H9 (cell line): ENCODE results near the gene RPLP2. TPM values are rescaled to one million over a fixed set of nuclear protein-coding genes. Genes with fewer than 3 reads are reported as not detected.

Experiments used
- DNase-seq: peaks from one replicate; pipeline ENCODE4 v3.0.0-alpha.2; 2017
- H2AFZ ChIP-seq: one replicate; pipeline ENCODE4 v1.6.1; 2013; ENCODE audit warnings: mild to moderate bottlenecking, low read length, control low read depth, moderate library complexity
- H2AK5ac ChIP-seq: 2 replicates; pipeline ENCODE4 v1.6.1; 2013; ENCODE audit warnings: low read length, control low read depth, mixed read lengths; ENCODE audit not compliant: insufficient read length
- H2BK120ac ChIP-seq: one replicate; pipeline ENCODE4 v1.6.1; 2013; ENCODE audit warnings: low read depth, mild to moderate bottlenecking, low read length, control low read depth, inconsistent platforms; ENCODE audit not compliant: poor library complexity, severe bottlenecking
- H2BK12ac ChIP-seq: 2 replicates; pipeline ENCODE4 v1.6.1; 2013; ENCODE audit warnings: low read length, control low read depth, mixed read lengths, low read depth; ENCODE audit not compliant: insufficient read length
- H2BK15ac ChIP-seq: 2 replicates; pipeline ENCODE4 v1.6.1; 2013; ENCODE audit warnings: low read depth, low read length, control low read depth
- H2BK20ac ChIP-seq: one replicate; pipeline ENCODE4 v1.6.1; 2013; ENCODE audit warnings: low read depth, mild to moderate bottlenecking, low read length, control low read depth, inconsistent platforms; ENCODE audit not compliant: poor library complexity, severe bottlenecking
- H2BK5ac ChIP-seq: 2 replicates; pipeline ENCODE4 v1.6.1; 2013; ENCODE audit warnings: low read length, control low read depth, mixed read lengths; ENCODE audit not compliant: insufficient read length
- H3K14ac ChIP-seq: 2 replicates; pipeline ENCODE4 v1.6.1; 2013; ENCODE audit warnings: low read length, control low read depth; ENCODE audit not compliant: insufficient read depth
- H3K18ac ChIP-seq: 2 replicates; pipeline ENCODE4 v1.6.1; 2013; ENCODE audit warnings: low read depth, mild to moderate bottlenecking, mixed read lengths, low read length, control low read depth; ENCODE audit not compliant: insufficient read length
- H3K23ac ChIP-seq: 2 replicates; pipeline ENCODE4 v1.6.1; 2013; ENCODE audit warnings: low read length, control low read depth, mixed read lengths, low read depth; ENCODE audit not compliant: insufficient read length
- H3K23me2 ChIP-seq: 2 replicates; pipeline ENCODE4 v1.6.1; 2013; ENCODE audit warnings: low read depth, mild to moderate bottlenecking, mixed read lengths, low read length, control low read depth; ENCODE audit not compliant: insufficient read length, poor library complexity, severe bottlenecking
- H3K27ac ChIP-seq: 2 replicates; pipeline ENCODE4 v1.5.1; 2013; ENCODE audit warnings: low read length, control low read depth, mixed read lengths, low read depth; ENCODE audit not compliant: insufficient read length
- H3K27me3 ChIP-seq: 2 replicates; pipeline ENCODE4 v1.6.1; 2013; ENCODE audit warnings: low read length, control low read depth, inconsistent platforms; ENCODE audit not compliant: insufficient read depth
- H3K4ac ChIP-seq: 2 replicates; pipeline ENCODE4 v1.6.1; 2013; ENCODE audit warnings: low read depth, mild to moderate bottlenecking, control low read depth, inconsistent platforms, low read length, moderate library complexity
- H3K4me1 ChIP-seq: 2 replicates; pipeline ENCODE4 v1.6.1; 2013; ENCODE audit warnings: low read length, control low read depth, inconsistent platforms; ENCODE audit not compliant: insufficient read depth
- H3K4me2 ChIP-seq: 2 replicates; pipeline ENCODE4 v1.6.1; 2013; ENCODE audit warnings: low read length, control low read depth, mixed read lengths; ENCODE audit not compliant: insufficient read length, insufficient read depth
- H3K56ac ChIP-seq: 2 replicates; pipeline ENCODE4 v1.6.1; 2013; ENCODE audit warnings: low read depth, mild to moderate bottlenecking, mixed read lengths, low read length, control low read depth; ENCODE audit not compliant: insufficient read length
- H3K79me1 ChIP-seq: 2 replicates; pipeline ENCODE4 v1.6.1; 2013; ENCODE audit warnings: low read depth, mild to moderate bottlenecking, moderate library complexity, low read length, control low read depth, inconsistent platforms; ENCODE audit not compliant: insufficient read depth, poor library complexity, severe bottlenecking
- H3K79me2 ChIP-seq: 2 replicates; pipeline ENCODE4 v1.6.1; 2013; ENCODE audit warnings: low read length, control low read depth, inconsistent platforms; ENCODE audit not compliant: insufficient read depth
- H3K9ac ChIP-seq: 2 replicates; pipeline ENCODE4 v1.6.1; 2013; ENCODE audit warnings: low read length, control low read depth, mixed read lengths; ENCODE audit not compliant: insufficient read length; ENCODE audit errors: extremely low read depth
- H3K9me3 ChIP-seq: one replicate; pipeline ENCODE4 v1.6.1; 2013; ENCODE audit warnings: low read depth, low read length, inconsistent platforms; ENCODE audit not compliant: control insufficient read depth
- H3T11ph ChIP-seq: one replicate; pipeline ENCODE4 v1.6.1; 2013; ENCODE audit warnings: mild to moderate bottlenecking, low read length, control low read depth, inconsistent platforms
- H4K20me1 ChIP-seq: one replicate; pipeline ENCODE4 v1.6.1; 2013; ENCODE audit not compliant: control insufficient read depth, insufficient read length, insufficient read depth
- H4K5ac ChIP-seq: 2 replicates; pipeline ENCODE4 v1.6.1; 2013; ENCODE audit warnings: low read depth, mild to moderate bottlenecking, mixed read lengths, low read length, control low read depth; ENCODE audit not compliant: insufficient read length
- H4K8ac ChIP-seq: replicated peaks from 2 replicates; pipeline ENCODE4 v1.6.1; 2013; ENCODE audit warnings: low read length, control low read depth, mixed read lengths, low read depth; ENCODE audit not compliant: insufficient read length
- H4K91ac ChIP-seq: 2 replicates; pipeline ENCODE4 v1.6.1; 2013; ENCODE audit warnings: low read depth, mild to moderate bottlenecking, moderate library complexity, mixed read lengths, low read length, control low read depth; ENCODE audit not compliant: insufficient read length
- H3K27ac Mint-ChIP-seq, 3 experiments: 2 replicates in 2 of 3; 3 replicates in 1 of 3; pipeline ENCODE4 v1.8.0; 2020 to 2021; ENCODE audit warnings: mixed read lengths in 3 of 3, mild to moderate bottlenecking in 1 of 3, moderate library complexity in 1 of 3
- H3K27me3 Mint-ChIP-seq: 2 replicates; pipeline ENCODE4 v1.8.0; 2021; ENCODE audit warnings: low read depth, mild to moderate bottlenecking, moderate library complexity, mixed read lengths
- H3K36me3 Mint-ChIP-seq, 3 experiments: 2 replicates in 2 of 3; 3 replicates in 1 of 3; pipeline ENCODE4 v1.8.0; 2020 to 2021; ENCODE audit warnings: low read depth in 3 of 3, mixed read lengths in 3 of 3; ENCODE audit not compliant: insufficient read depth in 1 of 3
- H3K4me1 Mint-ChIP-seq, 2 experiments: 2 replicates each; pipeline ENCODE4 v1.8.0; 2020; ENCODE audit warnings: mixed read lengths in 2 of 2
- H3K4me3 Mint-ChIP-seq, 2 experiments: 2 replicates in 1 of 2; 3 replicates in 1 of 2; pipeline ENCODE4 v1.8.0; 2020 to 2021; ENCODE audit warnings: mild to moderate bottlenecking in 2 of 2, mixed read lengths in 2 of 2, moderate library complexity in 1 of 2
- H3K9me3 Mint-ChIP-seq, 2 experiments: 2 replicates in 1 of 2; 3 replicates in 1 of 2; pipeline ENCODE4 v1.8.0; 2020; ENCODE audit warnings: mild to moderate bottlenecking in 2 of 2, mixed read lengths in 2 of 2, moderate library complexity in 1 of 2
- CTCF ChIP-seq: fragments of 200-600 bp; sonication (generic); conservative IDR thresholded peaks from 3 replicates; pipeline ENCODE4 v1.8.0; 2021; ENCODE audit warnings: antibody characterized with exemption, mild to moderate bottlenecking
- WGBS: extraction: QIAGEN DNeasy Blood & Tissue Kit; methylation state at CpG from one replicate; pipeline ENCODE4 v1.1.7; 2013; ENCODE audit warnings: missing lambda C conversion rate, low lambda C conversion rate, mixed read lengths; ENCODE audit not compliant: insufficient read length; ENCODE audit errors: extremely low coverage; 5-methylcytosine and 5-hydroxymethylcytosine counted together
- total RNA-seq: library from RNA; stranded (reverse); gene quantifications from 2 replicates; pipeline ENCODE4 v1.2.1, GENCODE V29; 2021

Gene RPLP2
- total RNA-seq, 1 experiment from 2014 or later = 2,138 TPM

- Histone ChIP-seq H3K4me1 (peaks cover 2% of the 10 kb centered on the region; the same call in 1 of the 2 replicates), H2BK5ac (no peak within 1 kb of the TSS), H3K4me2 (peak within 1 kb of the TSS; percentile 75), H4K5ac (no peak within 1 kb of the TSS), H2AFZ (no peak within 1 kb of the TSS), H3K79me1 (peaks cover 2% of the 10 kb centered on the region), H2BK12ac (peak within 1 kb of the TSS; percentile 15), H3K23ac (no peak within 1 kb of the TSS), H3K79me2 (no peaks in the 10 kb centered on the region; the same call in 1 of the 2 replicates), H4K20me1 (peaks cover 6% of the 10 kb centered on the region), H3K18ac (peak within 1 kb of the TSS; percentile 80), H4K91ac (no peak within 1 kb of the TSS), H3K9me3 (no peaks in the 10 kb centered on the region), H2BK20ac (no peak within 1 kb of the TSS), H3K27me3 (no peaks in the 10 kb centered on the region), H3K4ac (no peak within 1 kb of the TSS; the same call in 1 of the 2 replicates), H3K23me2 (peaks cover 12% of the 10 kb centered on the region), H3K9ac (peak within 1 kb of the TSS; percentile 89), H2BK15ac (no peak within 1 kb of the TSS), H3K27ac (no peak within 1 kb of the TSS), H4K8ac (no peak within 1 kb of the TSS), H2BK120ac (no peak within 1 kb of the TSS), H3K14ac (peak within 1 kb of the TSS; percentile 99), H2AK5ac (no peak within 1 kb of the TSS), H3T11ph (no peak within 1 kb of the TSS), H3K56ac (no peak within 1 kb of the TSS)
- WGBS = no CpG with 5 or more reads among the region's 87 CpGs
- peaks cover 17 to 38% of the 10 kb centered on the region in 2 experiments for H3K4me1 Mint-ChIP-seq
- peaks cover 2% of the 10 kb centered on the region; the same call in 1 of the 2 replicates for H3K27me3 Mint-ChIP-seq
- no peaks in the 10 kb centered on the region for H3K9me3 Mint-ChIP-seq
- peaks cover 5 to 38% (median 35%) of the 10 kb centered on the region in 3 experiments; a peak in 6 of 7 replicates for H3K36me3 Mint-ChIP-seq
- H3K27ac Mint-ChIP-seq = peak within 1 kb of the TSS; percentile 70 to 95 (median 93); a peak in 5 of 7 replicates
- DNase-seq = peak; percentile 91
- peak within 1 kb of the TSS; percentile 84 to 91 for H3K4me3 Mint-ChIP-seq
- TF ChIP-seq CTCF = no peak
These were observed 32.7 kb downstream of the RPLP2 start, which contains the start of the genes POLR2L and TSPAN4 for GRCh38 chr11:842370-843002. TSS of gene POLR2L (minus strand) at chr11:842529. CDS start at chr11:842508, 21 bp downstream. TSS of gene TSPAN4 (plus strand) at chr11:842852. CDS start at chr11:850305, 7,453 bp downstream.
